Vagina (tissue), 2 donors: ENCODE results near the gene PGBD5. TPM values are rescaled to one million over a fixed set of nuclear protein-coding genes. Genes with fewer than 3 reads are reported as not detected.

Source experiments
- DNase-seq, 2 donors: peaks; one replicate each; pipeline ENCODE4 v3.0.0-alpha.2; 2017; ENCODE audit errors: extremely low spot score in 2 of 2
- H3K27ac ChIP-seq: fragments of 200-600 bp; sonication (generic); one replicate; pipeline ENCODE4 v1.5.1; 2019
- H3K27me3 ChIP-seq: fragments of 200-600 bp; sonication (generic); one replicate; pipeline ENCODE4 v1.5.1; 2019
- H3K36me3 ChIP-seq, 2 donors: fragments of 200-600 bp; sonication (generic); one replicate each; pipeline ENCODE4 v1.5.1; 2017 to 2019
- H3K4me1 ChIP-seq: fragments of 200-600 bp; sonication (generic); one replicate; pipeline ENCODE4 v1.5.1; 2019
- H3K4me3 ChIP-seq, 2 donors: fragments of 200-600 bp; sonication (generic); 1 replicate in 1 of 2; 2 replicates in 1 of 2; pipeline ENCODE4 v1.5.1; 2016 to 2019
- H3K9me3 ChIP-seq: fragments of 200-600 bp; sonication (generic); one replicate; pipeline ENCODE4 v1.5.1; 2019
- POLR2A ChIP-seq, 2 donors: fragments of 450-650 bp; IDR thresholded peaks; one replicate each; pipeline ENCODE4 v1.6.1; 2017; ENCODE audit warnings: antibody characterized with exemption in 2 of 2, mild to moderate bottlenecking in 2 of 2, moderate library complexity in 2 of 2
- POLR2AphosphoS5 ChIP-seq, 2 donors: sonication (generic); formaldehyde crosslinking; IDR thresholded peaks; one replicate each; pipeline ENCODE4 v1.9.0; 2017; ENCODE audit warnings: antibody characterized with exemption in 2 of 2, mild to moderate bottlenecking in 2 of 2, low read depth in 1 of 2; ENCODE audit not compliant: insufficient read depth in 1 of 2
- intact Hi-C: fragments of 100-400 bp; cut with DNase I; formaldehyde crosslinking; loops from one replicate; pipeline ENCODE4 v1.15.1; 2023
- total RNA-seq: library from RNA; depleted of rRNA; stranded (reverse); fragments of >200 nt; gene quantifications from one replicate; pipeline ENCODE4 v1.2.3, GENCODE V29; 2016
- TF ChIP-seq, protein P1 (sequence below), 3 experiments: fragments of 450-650 bp in 2 of 3; fragments of 200-600 bp in 1 of 3; sonication (generic) in 1 of 3; IDR thresholded peaks; one replicate each; pipeline ENCODE4 v1.5.1; 2017 to 2019; ENCODE audit warnings: antibody characterized with exemption in 3 of 3, mild to moderate bottlenecking in 2 of 3, moderate library complexity in 2 of 3

Gene PGBD5
- total RNA-seq, 1 donor from 2014 or later, result 0.98 TPM

DNA sequence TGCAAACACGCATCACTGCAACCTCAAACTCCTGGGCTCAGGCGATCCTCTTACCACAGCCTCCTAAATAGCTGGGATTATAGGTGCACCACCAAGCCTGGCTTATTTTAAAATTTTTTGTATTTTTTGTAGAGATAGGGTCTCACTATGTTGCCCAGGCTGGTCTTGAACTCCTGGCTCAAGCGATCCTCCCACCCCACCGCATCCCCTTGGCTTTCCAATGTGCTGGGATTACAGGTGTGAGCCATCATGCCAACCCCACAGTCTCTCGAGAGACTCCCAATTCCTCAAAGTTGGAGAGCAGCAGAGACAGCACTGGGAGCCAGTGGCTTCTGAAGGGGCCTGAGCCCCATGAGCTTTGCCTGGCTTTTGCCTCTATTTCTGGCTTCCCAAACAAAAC, 42.7 kb downstream of the PGBD5 start:
- DNase-seq, result no peak
- H3K4me3 ChIP-seq, result no peak overlapping the region
- intact Hi-C loops, result no loop called here
- H3K4me1 ChIP-seq, result peaks cover 6% of the 10 kb centered on the region
- H3K27ac ChIP-seq, result no peak overlapping the region
- TF ChIP-seq, protein P1, sequence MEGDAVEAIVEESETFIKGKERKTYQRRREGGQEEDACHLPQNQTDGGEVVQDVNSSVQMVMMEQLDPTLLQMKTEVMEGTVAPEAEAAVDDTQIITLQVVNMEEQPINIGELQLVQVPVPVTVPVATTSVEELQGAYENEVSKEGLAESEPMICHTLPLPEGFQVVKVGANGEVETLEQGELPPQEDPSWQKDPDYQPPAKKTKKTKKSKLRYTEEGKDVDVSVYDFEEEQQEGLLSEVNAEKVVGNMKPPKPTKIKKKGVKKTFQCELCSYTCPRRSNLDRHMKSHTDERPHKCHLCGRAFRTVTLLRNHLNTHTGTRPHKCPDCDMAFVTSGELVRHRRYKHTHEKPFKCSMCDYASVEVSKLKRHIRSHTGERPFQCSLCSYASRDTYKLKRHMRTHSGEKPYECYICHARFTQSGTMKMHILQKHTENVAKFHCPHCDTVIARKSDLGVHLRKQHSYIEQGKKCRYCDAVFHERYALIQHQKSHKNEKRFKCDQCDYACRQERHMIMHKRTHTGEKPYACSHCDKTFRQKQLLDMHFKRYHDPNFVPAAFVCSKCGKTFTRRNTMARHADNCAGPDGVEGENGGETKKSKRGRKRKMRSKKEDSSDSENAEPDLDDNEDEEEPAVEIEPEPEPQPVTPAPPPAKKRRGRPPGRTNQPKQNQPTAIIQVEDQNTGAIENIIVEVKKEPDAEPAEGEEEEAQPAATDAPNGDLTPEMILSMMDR (IDR thresholded peaks at IDR 0.05), result no peak
- TF ChIP-seq POLR2AphosphoS5 (IDR thresholded peaks at IDR 0.05; ENCODE audit: insufficient read depth in 1 of 2, low read depth in 1 of 2), result no peak
- no peak for TF ChIP-seq POLR2A (IDR thresholded peaks at IDR 0.05)
- peaks cover 8% of the 10 kb centered on the region for H3K9me3 ChIP-seq
- no peaks in the 10 kb centered on the region for H3K36me3 ChIP-seq
- H3K27me3 ChIP-seq, result no peaks in the 10 kb centered on the region

- Histone ChIP-seq H3K4me1 (peaks cover 6% of the 10 kb centered on the region), H3K27me3 (no peaks in the 10 kb centered on the region), H3K36me3 (no peaks in the 10 kb centered on the region), H3K27ac (no peak overlapping the region), H3K4me3 (no peak overlapping the region), H3K9me3 (peaks cover 8% of the 10 kb centered on the region)
- no peak for DNase-seq
- TF ChIP-seq, protein P1 (IDR thresholded peaks at IDR 0.05), result no peak
- TF ChIP-seq POLR2A (IDR thresholded peaks at IDR 0.05) (no peak), POLR2AphosphoS5 (IDR thresholded peaks at IDR 0.05; ENCODE audit: insufficient read depth in 1 of 2, low read depth in 1 of 2) (no peak)
- intact Hi-C loops, result no loop called here
These were observed 44.1 kb downstream of the PGBD5 start for GRCh38 chr1:230382001-230382491.

- H3K27me3 ChIP-seq, result no peaks in the 10 kb centered on the region
- intact Hi-C loops, result no loop called here
- peaks cover 6% of the 10 kb centered on the region for H3K4me1 ChIP-seq
- no peak overlapping the region for H3K4me3 ChIP-seq
- no peak overlapping the region for H3K27ac ChIP-seq
- DNase-seq, result no peak
- TF ChIP-seq POLR2A (IDR thresholded peaks at IDR 0.05), result no peak
- TF ChIP-seq, protein P1 (IDR thresholded peaks at IDR 0.05), result no peak
- no peak for TF ChIP-seq POLR2AphosphoS5 (IDR thresholded peaks at IDR 0.05; ENCODE audit: insufficient read depth in 1 of 2, low read depth in 1 of 2)
- H3K36me3 ChIP-seq, result no peaks in the 10 kb centered on the region
- H3K9me3 ChIP-seq, result peaks cover 8% of the 10 kb centered on the region
These were observed 44.5 kb downstream of the PGBD5 start for GRCh38 chr1:230381585-230381984.

GRCh38 chr1:230381049-230381467, 45.1 kb downstream of the PGBD5 start:
- TF ChIP-seq, protein P1 (IDR thresholded peaks at IDR 0.05), result no peak
- no peak for TF ChIP-seq POLR2A (IDR thresholded peaks at IDR 0.05)
- TF ChIP-seq POLR2AphosphoS5 (IDR thresholded peaks at IDR 0.05; ENCODE audit: insufficient read depth in 1 of 2, low read depth in 1 of 2), result no peak
- no peaks in the 10 kb centered on the region for H3K36me3 ChIP-seq
- H3K27me3 ChIP-seq, result no peaks in the 10 kb centered on the region
- intact Hi-C loops, result no loop called here
- peaks cover 8% of the 10 kb centered on the region for H3K9me3 ChIP-seq
- peaks cover 6% of the 10 kb centered on the region for H3K4me1 ChIP-seq
- H3K4me3 ChIP-seq, result no peak overlapping the region
- H3K27ac ChIP-seq, result no peak overlapping the region
- DNase-seq, result no peak

DNA sequence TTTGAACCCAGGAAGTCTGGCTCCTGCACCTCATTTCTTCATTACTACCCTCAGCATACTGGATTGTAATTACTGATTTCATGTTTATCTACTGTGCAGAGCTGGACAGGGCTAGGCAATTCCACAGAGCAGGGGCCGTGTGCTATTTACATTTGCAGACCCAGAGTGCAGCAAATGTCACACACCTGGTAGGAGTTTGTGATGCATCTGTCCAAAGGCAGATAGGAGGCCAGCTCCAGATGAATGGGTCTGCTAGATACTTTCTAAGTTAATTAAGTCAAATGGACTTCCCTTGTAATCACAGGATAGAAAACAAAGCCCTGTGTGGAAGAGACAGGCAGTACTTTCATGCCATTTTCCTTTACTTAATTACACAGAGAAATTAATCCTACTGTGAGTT, 46.2 kb downstream of the PGBD5 start:
- TF ChIP-seq POLR2AphosphoS5 (IDR thresholded peaks at IDR 0.05; ENCODE audit: insufficient read depth in 1 of 2, low read depth in 1 of 2) (no peak), POLR2A (IDR thresholded peaks at IDR 0.05) (no peak)
- TF ChIP-seq, protein P1 (IDR thresholded peaks at IDR 0.05), result no peak
- Histone ChIP-seq H3K27ac (no peak overlapping the region), H3K4me3 (no peak overlapping the region), H3K4me1 (no peaks in the 10 kb centered on the region), H3K9me3 (peaks cover 8% of the 10 kb centered on the region), H3K27me3 (no peaks in the 10 kb centered on the region), H3K36me3 (no peaks in the 10 kb centered on the region)
- DNase-seq, result no peak
- intact Hi-C loops, result no loop called here
